H9 (cell line): ENCODE measurements around the gene TTC3. TPM values are rescaled to one million over a fixed set of nuclear protein-coding genes. Genes with fewer than 3 reads are reported as not detected.

Source experiments
- DNase-seq: peaks from one replicate; pipeline ENCODE4 v3.0.0-alpha.2; 2017
- H2AFZ ChIP-seq: one replicate; pipeline ENCODE4 v1.6.1; 2013; ENCODE audit warnings: mild to moderate bottlenecking, low read length, control low read depth, moderate library complexity
- H2AK5ac ChIP-seq: 2 replicates; pipeline ENCODE4 v1.6.1; 2013; ENCODE audit warnings: low read length, control low read depth, mixed read lengths; ENCODE audit not compliant: insufficient read length
- H2BK120ac ChIP-seq: one replicate; pipeline ENCODE4 v1.6.1; 2013; ENCODE audit warnings: low read depth, mild to moderate bottlenecking, low read length, control low read depth, inconsistent platforms; ENCODE audit not compliant: poor library complexity, severe bottlenecking
- H2BK12ac ChIP-seq: 2 replicates; pipeline ENCODE4 v1.6.1; 2013; ENCODE audit warnings: low read length, control low read depth, mixed read lengths, low read depth; ENCODE audit not compliant: insufficient read length
- H2BK15ac ChIP-seq: 2 replicates; pipeline ENCODE4 v1.6.1; 2013; ENCODE audit warnings: low read depth, low read length, control low read depth
- H2BK20ac ChIP-seq: one replicate; pipeline ENCODE4 v1.6.1; 2013; ENCODE audit warnings: low read depth, mild to moderate bottlenecking, low read length, control low read depth, inconsistent platforms; ENCODE audit not compliant: poor library complexity, severe bottlenecking
- H2BK5ac ChIP-seq: 2 replicates; pipeline ENCODE4 v1.6.1; 2013; ENCODE audit warnings: low read length, control low read depth, mixed read lengths; ENCODE audit not compliant: insufficient read length
- H3K14ac ChIP-seq: 2 replicates; pipeline ENCODE4 v1.6.1; 2013; ENCODE audit warnings: low read length, control low read depth; ENCODE audit not compliant: insufficient read depth
- H3K18ac ChIP-seq: 2 replicates; pipeline ENCODE4 v1.6.1; 2013; ENCODE audit warnings: low read depth, mild to moderate bottlenecking, mixed read lengths, low read length, control low read depth; ENCODE audit not compliant: insufficient read length
- H3K23ac ChIP-seq: 2 replicates; pipeline ENCODE4 v1.6.1; 2013; ENCODE audit warnings: low read length, control low read depth, mixed read lengths, low read depth; ENCODE audit not compliant: insufficient read length
- H3K23me2 ChIP-seq: 2 replicates; pipeline ENCODE4 v1.6.1; 2013; ENCODE audit warnings: low read depth, mild to moderate bottlenecking, mixed read lengths, low read length, control low read depth; ENCODE audit not compliant: insufficient read length, poor library complexity, severe bottlenecking
- H3K27ac ChIP-seq: 2 replicates; pipeline ENCODE4 v1.5.1; 2013; ENCODE audit warnings: low read length, control low read depth, mixed read lengths, low read depth; ENCODE audit not compliant: insufficient read length
- H3K27me3 ChIP-seq: 2 replicates; pipeline ENCODE4 v1.6.1; 2013; ENCODE audit warnings: low read length, control low read depth, inconsistent platforms; ENCODE audit not compliant: insufficient read depth
- H3K4ac ChIP-seq: 2 replicates; pipeline ENCODE4 v1.6.1; 2013; ENCODE audit warnings: low read depth, mild to moderate bottlenecking, control low read depth, inconsistent platforms, low read length, moderate library complexity
- H3K4me1 ChIP-seq: 2 replicates; pipeline ENCODE4 v1.6.1; 2013; ENCODE audit warnings: low read length, control low read depth, inconsistent platforms; ENCODE audit not compliant: insufficient read depth
- H3K4me2 ChIP-seq: 2 replicates; pipeline ENCODE4 v1.6.1; 2013; ENCODE audit warnings: low read length, control low read depth, mixed read lengths; ENCODE audit not compliant: insufficient read length, insufficient read depth
- H3K56ac ChIP-seq: 2 replicates; pipeline ENCODE4 v1.6.1; 2013; ENCODE audit warnings: low read depth, mild to moderate bottlenecking, mixed read lengths, low read length, control low read depth; ENCODE audit not compliant: insufficient read length
- H3K79me1 ChIP-seq: 2 replicates; pipeline ENCODE4 v1.6.1; 2013; ENCODE audit warnings: low read depth, mild to moderate bottlenecking, moderate library complexity, low read length, control low read depth, inconsistent platforms; ENCODE audit not compliant: insufficient read depth, poor library complexity, severe bottlenecking
- H3K79me2 ChIP-seq: 2 replicates; pipeline ENCODE4 v1.6.1; 2013; ENCODE audit warnings: low read length, control low read depth, inconsistent platforms; ENCODE audit not compliant: insufficient read depth
- H3K9ac ChIP-seq: 2 replicates; pipeline ENCODE4 v1.6.1; 2013; ENCODE audit warnings: low read length, control low read depth, mixed read lengths; ENCODE audit not compliant: insufficient read length; ENCODE audit errors: extremely low read depth
- H3K9me3 ChIP-seq: one replicate; pipeline ENCODE4 v1.6.1; 2013; ENCODE audit warnings: low read depth, low read length, inconsistent platforms; ENCODE audit not compliant: control insufficient read depth
- H3T11ph ChIP-seq: one replicate; pipeline ENCODE4 v1.6.1; 2013; ENCODE audit warnings: mild to moderate bottlenecking, low read length, control low read depth, inconsistent platforms
- H4K20me1 ChIP-seq: one replicate; pipeline ENCODE4 v1.6.1; 2013; ENCODE audit not compliant: control insufficient read depth, insufficient read length, insufficient read depth
- H4K5ac ChIP-seq: 2 replicates; pipeline ENCODE4 v1.6.1; 2013; ENCODE audit warnings: low read depth, mild to moderate bottlenecking, mixed read lengths, low read length, control low read depth; ENCODE audit not compliant: insufficient read length
- H4K8ac ChIP-seq: replicated peaks from 2 replicates; pipeline ENCODE4 v1.6.1; 2013; ENCODE audit warnings: low read length, control low read depth, mixed read lengths, low read depth; ENCODE audit not compliant: insufficient read length
- H4K91ac ChIP-seq: 2 replicates; pipeline ENCODE4 v1.6.1; 2013; ENCODE audit warnings: low read depth, mild to moderate bottlenecking, moderate library complexity, mixed read lengths, low read length, control low read depth; ENCODE audit not compliant: insufficient read length
- H3K27ac Mint-ChIP-seq, 3 experiments: 2 replicates in 2 of 3; 3 replicates in 1 of 3; pipeline ENCODE4 v1.8.0; 2020 to 2021; ENCODE audit warnings: mixed read lengths in 3 of 3, mild to moderate bottlenecking in 1 of 3, moderate library complexity in 1 of 3
- H3K27me3 Mint-ChIP-seq: 2 replicates; pipeline ENCODE4 v1.8.0; 2021; ENCODE audit warnings: low read depth, mild to moderate bottlenecking, moderate library complexity, mixed read lengths
- H3K36me3 Mint-ChIP-seq, 3 experiments: 2 replicates in 2 of 3; 3 replicates in 1 of 3; pipeline ENCODE4 v1.8.0; 2020 to 2021; ENCODE audit warnings: low read depth in 3 of 3, mixed read lengths in 3 of 3; ENCODE audit not compliant: insufficient read depth in 1 of 3
- H3K4me1 Mint-ChIP-seq, 2 experiments: 2 replicates each; pipeline ENCODE4 v1.8.0; 2020; ENCODE audit warnings: mixed read lengths in 2 of 2
- H3K4me3 Mint-ChIP-seq, 2 experiments: 2 replicates in 1 of 2; 3 replicates in 1 of 2; pipeline ENCODE4 v1.8.0; 2020 to 2021; ENCODE audit warnings: mild to moderate bottlenecking in 2 of 2, mixed read lengths in 2 of 2, moderate library complexity in 1 of 2
- H3K9me3 Mint-ChIP-seq, 2 experiments: 2 replicates in 1 of 2; 3 replicates in 1 of 2; pipeline ENCODE4 v1.8.0; 2020; ENCODE audit warnings: mild to moderate bottlenecking in 2 of 2, mixed read lengths in 2 of 2, moderate library complexity in 1 of 2
- WGBS: extraction: QIAGEN DNeasy Blood & Tissue Kit; methylation state at CpG from one replicate; pipeline ENCODE4 v1.1.7; 2013; ENCODE audit warnings: missing lambda C conversion rate, low lambda C conversion rate, mixed read lengths; ENCODE audit not compliant: insufficient read length; ENCODE audit errors: extremely low coverage; 5-methylcytosine and 5-hydroxymethylcytosine counted together
- total RNA-seq: library from RNA; stranded (reverse); gene quantifications from 2 replicates; pipeline ENCODE4 v1.2.1, GENCODE V29; 2021
- TF ChIP-seq, protein P1 (sequence below): fragments of 200-600 bp; sonication (generic); conservative IDR thresholded peaks from 3 replicates; pipeline ENCODE4 v1.8.0; 2021; ENCODE audit warnings: antibody characterized with exemption, mild to moderate bottlenecking

TTC3 gene
- total RNA-seq, 1 experiment from 2014 or later, result 46.5 TPM

DNA sequence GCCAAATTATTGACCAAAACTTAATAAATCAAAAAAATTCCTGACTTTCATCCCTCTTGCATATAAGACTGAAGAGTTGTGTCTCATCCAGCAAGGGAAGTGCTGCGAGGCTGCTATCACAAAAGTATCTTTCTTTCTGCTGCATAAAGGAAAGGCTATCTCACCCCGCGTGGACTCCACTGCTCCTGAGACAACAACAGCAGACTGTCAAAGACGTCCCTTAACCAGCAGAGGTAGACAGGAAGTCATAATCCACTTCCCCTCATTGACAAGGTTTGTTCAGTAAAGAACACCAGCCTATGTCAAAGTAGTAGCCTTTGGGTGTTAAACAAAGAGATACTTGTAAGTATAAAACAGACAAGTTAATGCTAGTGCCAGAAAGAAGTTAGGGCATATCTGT is 164.7 kb downstream of the TTC3 start:
- Histone ChIP-seq H2BK20ac (no peak overlapping the region), H3K27ac (no peak overlapping the region), H3K4me1 (no peaks in the 10 kb centered on the region; the same call in 1 of the 2 replicates), H3K79me2 (no peaks in the 10 kb centered on the region), H2BK5ac (no peak overlapping the region), H3K9me3 (no peaks in the 10 kb centered on the region), H4K91ac (no peak overlapping the region), H2AFZ (no peak overlapping the region), H3K4ac (no peak overlapping the region), H3K23ac (no peak overlapping the region), H2BK12ac (no peak overlapping the region), H3K14ac (no peak overlapping the region), H3T11ph (no peak overlapping the region), H3K4me2 (no peak overlapping the region), H3K56ac (no peak overlapping the region), H2BK120ac (no peak overlapping the region), H4K8ac (no peak overlapping the region), H3K18ac (no peak overlapping the region), H4K5ac (no peak overlapping the region), H3K27me3 (no peaks in the 10 kb centered on the region), H4K20me1 (no peaks in the 10 kb centered on the region), H3K23me2 (no peaks in the 10 kb centered on the region), H3K9ac (no peak overlapping the region), H2BK15ac (no peak overlapping the region), H2AK5ac (no peak overlapping the region), H3K79me1 (peaks cover 2% of the 10 kb centered on the region)
- no peaks in the 10 kb centered on the region for H3K9me3 Mint-ChIP-seq
- H3K4me1 Mint-ChIP-seq, result no peaks in the 10 kb centered on the region; a peak in 1 of 4 replicates
- no peak overlapping the region for H3K4me3 Mint-ChIP-seq
- no CpG with 5 or more reads among the region's 4 CpGs for WGBS
- H3K27ac Mint-ChIP-seq, result 0 out of 7 replicates have a peak overlapping the region, but pooled peaks of 1 of the 3 experiments have one; percentile 0
- peaks cover 15 to 43% (median 41%) of the 10 kb centered on the region in 3 experiments for H3K36me3 Mint-ChIP-seq
- TF ChIP-seq, protein P1, sequence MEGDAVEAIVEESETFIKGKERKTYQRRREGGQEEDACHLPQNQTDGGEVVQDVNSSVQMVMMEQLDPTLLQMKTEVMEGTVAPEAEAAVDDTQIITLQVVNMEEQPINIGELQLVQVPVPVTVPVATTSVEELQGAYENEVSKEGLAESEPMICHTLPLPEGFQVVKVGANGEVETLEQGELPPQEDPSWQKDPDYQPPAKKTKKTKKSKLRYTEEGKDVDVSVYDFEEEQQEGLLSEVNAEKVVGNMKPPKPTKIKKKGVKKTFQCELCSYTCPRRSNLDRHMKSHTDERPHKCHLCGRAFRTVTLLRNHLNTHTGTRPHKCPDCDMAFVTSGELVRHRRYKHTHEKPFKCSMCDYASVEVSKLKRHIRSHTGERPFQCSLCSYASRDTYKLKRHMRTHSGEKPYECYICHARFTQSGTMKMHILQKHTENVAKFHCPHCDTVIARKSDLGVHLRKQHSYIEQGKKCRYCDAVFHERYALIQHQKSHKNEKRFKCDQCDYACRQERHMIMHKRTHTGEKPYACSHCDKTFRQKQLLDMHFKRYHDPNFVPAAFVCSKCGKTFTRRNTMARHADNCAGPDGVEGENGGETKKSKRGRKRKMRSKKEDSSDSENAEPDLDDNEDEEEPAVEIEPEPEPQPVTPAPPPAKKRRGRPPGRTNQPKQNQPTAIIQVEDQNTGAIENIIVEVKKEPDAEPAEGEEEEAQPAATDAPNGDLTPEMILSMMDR, result no peak
- H3K27me3 Mint-ChIP-seq, result no peaks in the 10 kb centered on the region
- DNase-seq, result no peak
